Measurements from ENCODE around the gene NRIP1.

Gene NRIP1, protein sequence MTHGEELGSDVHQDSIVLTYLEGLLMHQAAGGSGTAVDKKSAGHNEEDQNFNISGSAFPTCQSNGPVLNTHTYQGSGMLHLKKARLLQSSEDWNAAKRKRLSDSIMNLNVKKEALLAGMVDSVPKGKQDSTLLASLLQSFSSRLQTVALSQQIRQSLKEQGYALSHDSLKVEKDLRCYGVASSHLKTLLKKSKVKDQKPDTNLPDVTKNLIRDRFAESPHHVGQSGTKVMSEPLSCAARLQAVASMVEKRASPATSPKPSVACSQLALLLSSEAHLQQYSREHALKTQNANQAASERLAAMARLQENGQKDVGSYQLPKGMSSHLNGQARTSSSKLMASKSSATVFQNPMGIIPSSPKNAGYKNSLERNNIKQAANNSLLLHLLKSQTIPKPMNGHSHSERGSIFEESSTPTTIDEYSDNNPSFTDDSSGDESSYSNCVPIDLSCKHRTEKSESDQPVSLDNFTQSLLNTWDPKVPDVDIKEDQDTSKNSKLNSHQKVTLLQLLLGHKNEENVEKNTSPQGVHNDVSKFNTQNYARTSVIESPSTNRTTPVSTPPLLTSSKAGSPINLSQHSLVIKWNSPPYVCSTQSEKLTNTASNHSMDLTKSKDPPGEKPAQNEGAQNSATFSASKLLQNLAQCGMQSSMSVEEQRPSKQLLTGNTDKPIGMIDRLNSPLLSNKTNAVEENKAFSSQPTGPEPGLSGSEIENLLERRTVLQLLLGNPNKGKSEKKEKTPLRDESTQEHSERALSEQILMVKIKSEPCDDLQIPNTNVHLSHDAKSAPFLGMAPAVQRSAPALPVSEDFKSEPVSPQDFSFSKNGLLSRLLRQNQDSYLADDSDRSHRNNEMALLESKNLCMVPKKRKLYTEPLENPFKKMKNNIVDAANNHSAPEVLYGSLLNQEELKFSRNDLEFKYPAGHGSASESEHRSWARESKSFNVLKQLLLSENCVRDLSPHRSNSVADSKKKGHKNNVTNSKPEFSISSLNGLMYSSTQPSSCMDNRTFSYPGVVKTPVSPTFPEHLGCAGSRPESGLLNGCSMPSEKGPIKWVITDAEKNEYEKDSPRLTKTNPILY (N-terminal part only)

DNA sequence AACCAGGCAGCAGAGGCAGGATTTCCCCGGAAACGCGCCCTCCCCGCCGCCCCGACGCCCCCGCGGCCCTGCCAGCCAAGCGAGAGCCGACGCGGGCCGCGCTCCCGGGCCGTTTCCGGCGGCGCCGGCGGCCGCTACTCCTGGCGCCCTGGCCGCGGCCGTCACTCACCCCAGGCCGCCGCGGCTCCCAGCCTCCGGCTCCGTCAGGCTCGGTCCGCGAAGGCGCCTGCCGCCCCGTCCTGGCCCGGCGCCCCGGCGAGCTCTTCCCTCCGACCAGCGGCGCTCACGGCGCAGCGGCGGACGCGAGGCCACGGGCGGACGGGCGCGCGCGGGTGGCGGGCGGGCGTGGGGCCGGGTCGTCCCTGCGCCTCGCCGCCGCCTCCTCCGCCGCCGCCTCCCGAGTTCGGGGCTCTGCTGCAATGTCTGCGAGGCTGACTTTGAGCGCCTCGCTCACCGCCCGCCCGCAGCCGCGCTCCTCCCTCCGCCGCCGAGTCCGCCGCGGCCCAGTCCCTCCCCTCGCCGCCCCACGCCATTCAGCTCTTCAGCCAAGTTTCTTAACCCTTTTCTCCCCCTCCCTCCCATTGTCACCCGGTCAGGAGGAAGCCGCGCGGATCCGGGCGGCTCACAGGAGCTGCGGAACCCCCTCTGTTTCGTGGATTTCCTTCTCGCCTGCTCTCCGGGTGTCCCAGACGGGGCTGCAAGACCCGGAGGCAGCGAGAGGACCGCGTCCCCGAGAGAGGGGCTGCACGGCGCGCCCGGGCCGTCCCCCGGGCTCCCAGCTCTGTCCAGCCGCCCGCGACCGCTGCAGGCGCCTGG is at the start of gene NRIP1:
Gene NRIP1 (minus strand): TSS at position 425 of the 816 bp plus-strand sequence. CDS start 96,808 bp downstream, outside the sequence.
- peak; percentile 75 to 76 for DNase-seq

DNA sequence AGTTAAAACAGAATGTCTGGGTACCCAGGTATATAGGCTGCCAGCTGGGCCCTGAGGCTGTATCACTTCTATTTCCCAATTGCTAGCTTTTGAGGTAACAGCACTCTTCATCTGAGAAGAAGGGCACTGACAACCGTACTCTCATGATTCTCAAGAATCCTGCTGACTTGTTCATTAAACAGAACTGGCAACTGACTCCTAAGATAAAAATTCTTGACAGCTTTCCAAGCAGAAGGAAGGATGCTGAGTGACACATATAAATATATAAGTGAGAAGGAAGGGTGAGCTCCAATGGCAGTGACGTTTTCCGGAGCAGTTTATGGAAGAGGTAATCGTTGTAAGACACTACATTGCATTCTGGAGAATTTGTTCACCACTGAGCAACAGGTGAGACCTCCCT is 48.1 kb upstream of the NRIP1 start:
- DNase-seq: no peak

DNA sequence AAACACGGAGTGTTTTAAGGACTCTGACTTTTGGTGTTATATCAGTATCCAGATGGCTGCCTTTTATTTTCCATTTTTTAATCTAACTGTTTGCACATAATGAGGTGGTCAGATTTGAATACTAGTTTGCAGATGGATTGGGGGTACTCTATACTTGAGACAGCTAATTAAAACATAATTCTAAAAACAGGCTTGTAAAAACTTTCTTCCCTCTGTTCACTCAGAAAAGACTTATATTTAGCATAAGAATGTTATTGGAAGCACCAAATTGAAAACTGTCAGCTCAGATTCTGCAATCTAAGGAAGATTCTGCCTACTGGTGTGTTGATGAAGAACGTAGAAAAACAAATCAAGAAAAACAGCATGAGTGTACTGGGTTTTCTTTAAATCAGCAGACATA is 44.0 kb upstream of the NRIP1 start:
- DNase-seq: no peak

DNA sequence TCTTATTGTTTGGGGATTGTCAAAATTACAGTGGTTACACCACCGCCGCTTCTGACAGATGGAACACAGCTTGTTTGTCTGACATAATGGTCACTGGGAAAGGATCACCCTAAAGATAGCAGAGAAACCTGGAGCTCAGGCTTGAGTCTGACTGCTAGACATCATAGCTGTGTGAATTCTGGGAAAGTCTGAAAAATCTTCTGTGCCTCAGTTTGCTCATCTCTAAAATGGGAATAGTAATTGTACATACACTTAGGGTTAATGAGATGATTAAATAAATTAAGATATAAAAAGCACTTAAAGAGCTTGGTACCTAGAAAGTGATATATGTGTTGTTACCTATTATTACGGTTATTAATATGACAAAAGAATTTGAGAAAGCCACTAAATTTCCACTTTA is 39.7 kb upstream of the NRIP1 start:
- no peak for DNase-seq

DNA sequence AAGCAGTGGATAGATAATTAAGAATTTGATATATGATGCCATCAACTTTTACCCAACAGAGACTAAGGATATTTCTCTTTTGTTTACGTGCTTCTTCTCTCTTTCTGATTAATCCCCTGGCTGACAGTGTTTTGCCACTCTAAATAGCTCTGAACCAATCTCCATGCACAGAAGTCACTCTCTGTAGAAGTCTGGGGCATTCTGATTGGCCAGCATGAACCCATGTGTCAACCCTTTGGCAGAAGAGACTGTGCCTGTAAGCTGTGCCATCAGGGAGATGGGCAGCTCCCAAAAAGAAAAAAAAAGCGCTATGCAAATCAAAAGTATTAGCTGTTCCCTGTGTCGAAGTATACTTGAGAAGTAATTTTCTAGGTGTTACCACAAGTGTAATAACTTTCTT is 34.1 kb upstream of the NRIP1 start:
- no peak for DNase-seq

DNA sequence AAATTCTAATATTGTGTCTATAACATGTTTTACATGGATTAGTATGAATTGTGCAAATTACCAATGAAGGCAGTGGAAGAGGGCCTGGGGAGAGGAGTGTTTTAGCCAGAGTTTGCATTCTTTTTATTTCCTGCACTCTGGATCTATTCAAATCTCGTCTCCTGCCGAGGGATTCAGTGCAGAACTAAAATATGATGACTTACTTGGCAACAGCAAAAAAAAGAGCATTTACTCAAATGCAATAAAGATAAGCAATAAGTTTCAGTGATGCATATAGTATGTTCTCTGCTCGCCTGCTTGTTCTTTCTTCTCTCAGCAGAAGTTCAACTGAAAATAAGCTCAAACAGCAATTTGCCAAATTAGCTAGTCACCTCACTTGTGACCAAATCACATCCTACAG is 33.4 kb upstream of the NRIP1 start:
- no peak for DNase-seq

DNA sequence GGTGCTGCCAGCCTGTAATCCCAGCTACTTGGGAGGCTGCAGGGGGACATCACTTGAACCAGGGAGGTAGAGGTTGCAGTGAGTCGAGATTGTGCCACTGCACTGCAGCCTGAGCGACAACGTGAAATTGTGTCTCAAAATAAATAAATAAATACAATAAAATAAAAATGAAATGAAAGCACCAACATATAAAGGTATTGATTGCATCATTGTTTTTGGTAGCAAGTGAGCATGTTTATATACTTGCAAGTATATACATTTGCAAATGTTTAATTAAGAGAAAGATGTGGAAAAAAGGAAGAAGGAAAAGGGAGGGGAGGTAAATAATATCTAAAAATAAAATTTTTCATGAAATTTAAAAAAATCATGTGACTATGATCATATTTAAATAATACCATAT is 32.8 kb upstream of the NRIP1 start:
- DNase-seq: no peak

DNA sequence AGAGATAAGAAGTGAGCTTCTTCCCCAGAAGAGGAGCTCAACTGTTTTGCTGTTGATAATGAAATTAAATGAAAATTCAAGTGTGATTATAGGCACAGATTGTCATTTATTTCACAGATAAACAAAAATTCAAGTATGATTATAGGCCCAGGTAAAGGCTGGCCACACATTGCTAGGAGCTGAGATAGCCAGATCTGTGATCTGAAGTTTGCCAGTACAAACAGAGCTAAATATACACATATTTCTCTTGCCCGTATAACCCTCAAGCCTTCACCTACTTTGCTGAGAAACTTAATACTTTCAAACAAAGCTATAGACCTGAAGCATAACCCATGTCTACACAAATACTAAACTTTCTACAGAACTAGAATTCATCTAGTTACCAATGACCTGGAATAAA is 31.3 kb upstream of the NRIP1 start:
- no peak for DNase-seq

DNA sequence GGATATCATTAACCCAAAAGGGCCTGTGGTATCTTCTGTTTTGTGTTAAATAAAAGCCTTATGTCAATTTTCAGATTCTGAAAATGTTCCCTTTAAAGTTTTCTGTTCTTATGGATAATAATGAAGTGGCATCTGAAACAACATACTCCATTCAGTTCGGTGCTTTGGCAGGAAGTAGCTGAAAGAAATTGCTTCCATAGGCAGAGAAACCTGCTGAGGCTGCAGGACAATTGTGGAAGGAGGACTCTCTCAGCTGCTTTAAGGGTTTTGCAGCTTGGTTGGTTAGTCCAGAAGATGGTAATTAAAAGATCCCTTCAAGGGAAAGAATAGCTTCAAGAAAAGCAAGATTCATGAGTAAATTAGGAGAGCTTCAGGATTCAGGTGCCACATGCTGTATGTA is 30.5 kb upstream of the NRIP1 start:
- DNase-seq: no peak

DNA sequence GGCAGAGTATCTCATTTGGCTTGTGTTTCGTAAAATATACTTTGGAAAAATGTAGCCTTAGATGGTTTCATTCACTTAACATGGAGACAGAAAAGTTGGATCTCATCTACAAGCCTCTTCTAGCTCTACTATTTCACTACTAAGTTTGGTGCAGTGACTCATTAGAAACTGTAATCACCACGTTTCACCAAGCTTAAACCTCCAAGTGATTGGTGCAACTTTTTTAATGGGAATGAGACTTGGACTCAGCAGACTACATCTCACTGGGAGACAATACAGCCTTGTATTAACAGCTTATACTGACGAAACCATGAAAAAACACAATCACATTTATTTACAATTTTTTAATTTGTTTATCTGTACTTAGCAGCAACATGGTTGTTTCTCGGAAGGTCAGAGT is 29.9 kb upstream of the NRIP1 start:
- DNase-seq: no peak

DNA sequence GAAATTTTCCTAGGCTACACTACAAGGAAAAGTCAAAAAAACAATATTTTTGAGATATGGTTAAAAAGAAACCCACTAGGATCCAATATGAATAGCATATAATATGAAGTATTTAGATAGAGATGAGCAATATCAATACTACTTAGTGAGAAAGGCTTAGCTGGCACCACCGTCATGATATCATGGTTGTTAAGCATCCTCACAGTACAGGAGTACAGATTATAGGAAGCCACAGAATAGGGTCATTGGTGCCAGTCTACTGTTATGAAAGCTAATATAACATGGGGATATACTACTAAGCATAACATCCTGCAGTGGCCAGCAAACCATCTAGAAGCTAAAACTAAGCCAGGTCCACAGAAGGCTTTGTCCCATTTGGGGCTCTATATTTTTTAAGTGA is 28.4 kb upstream of the NRIP1 start:
- DNase-seq: no peak

DNA sequence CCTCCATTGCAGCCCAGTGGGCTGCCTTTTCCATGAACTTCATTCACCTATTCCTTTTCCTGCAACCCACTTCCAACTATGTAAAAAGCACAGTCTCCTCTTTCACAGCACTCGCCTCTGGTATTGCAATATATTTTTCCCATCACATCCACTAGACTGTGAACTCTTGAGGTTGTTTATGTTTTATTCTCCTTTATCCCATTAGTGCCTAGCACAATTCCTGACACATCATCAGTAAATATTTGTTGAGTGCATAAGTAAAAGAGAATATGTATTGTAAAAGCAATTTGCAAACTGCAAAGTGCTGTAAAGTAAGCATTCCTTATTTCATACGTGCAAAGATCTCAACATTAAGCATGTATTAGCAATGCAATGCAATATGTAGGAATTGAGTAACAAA is 27.9 kb upstream of the NRIP1 start:
- no peak for DNase-seq

DNA sequence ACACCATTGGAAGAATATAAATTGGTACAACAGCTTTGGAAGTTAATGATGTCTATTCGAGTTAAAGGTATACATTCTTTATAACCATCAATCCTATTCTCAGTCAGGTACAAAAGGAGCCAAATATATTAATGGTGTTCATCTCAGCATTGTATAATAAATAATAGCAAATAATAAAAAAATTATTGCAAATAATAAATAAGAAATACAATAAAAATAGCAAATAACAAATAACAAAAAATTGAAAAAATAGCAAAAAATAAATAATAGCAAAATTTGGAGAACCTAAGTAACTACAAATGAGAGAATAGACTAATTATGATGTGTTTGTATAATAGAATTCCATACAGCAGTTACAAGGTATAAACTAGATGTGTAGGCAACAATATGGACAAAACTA is 25.6 kb upstream of the NRIP1 start:
- no peak for DNase-seq

DNA sequence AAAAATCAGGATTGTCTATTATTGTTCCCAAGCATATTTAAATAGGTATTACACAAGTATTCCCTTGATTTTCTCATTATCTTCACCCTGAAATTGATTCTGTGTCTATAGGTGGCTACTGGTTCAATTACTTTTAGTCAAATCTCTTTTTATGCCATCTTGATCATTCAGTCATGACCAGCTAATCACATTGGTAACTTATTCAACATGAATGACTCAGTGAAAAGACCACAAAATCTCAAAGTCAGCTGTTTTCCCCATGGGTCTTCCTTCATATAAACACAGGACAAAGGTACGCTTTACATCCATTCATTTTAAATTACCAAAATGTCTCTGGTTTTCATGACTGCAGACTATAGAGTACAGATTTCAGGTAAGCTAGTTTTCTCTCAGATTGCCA is 23.7 kb upstream of the NRIP1 start:
- no peak for DNase-seq

DNA sequence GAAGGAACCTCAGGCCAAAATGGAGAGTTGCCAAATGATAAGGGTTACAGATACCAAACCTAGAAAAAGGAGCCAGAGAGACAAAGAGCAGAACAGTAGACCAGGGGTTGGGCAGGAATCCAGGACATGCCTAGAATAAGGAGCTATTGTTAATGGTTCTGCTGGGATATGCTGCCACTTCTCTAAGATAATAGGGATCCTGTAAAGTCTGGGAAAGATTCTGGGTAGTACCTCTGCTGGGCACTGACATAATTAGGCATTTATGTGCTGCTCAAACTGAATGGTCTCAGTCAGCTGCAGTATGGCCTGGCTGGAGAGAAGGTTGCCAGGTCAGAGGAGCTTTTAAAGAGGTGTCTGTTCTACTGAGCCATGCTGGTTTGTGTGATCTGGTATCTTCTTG is 19.9 kb upstream of the NRIP1 start:
- DNase-seq: no peak

DNA sequence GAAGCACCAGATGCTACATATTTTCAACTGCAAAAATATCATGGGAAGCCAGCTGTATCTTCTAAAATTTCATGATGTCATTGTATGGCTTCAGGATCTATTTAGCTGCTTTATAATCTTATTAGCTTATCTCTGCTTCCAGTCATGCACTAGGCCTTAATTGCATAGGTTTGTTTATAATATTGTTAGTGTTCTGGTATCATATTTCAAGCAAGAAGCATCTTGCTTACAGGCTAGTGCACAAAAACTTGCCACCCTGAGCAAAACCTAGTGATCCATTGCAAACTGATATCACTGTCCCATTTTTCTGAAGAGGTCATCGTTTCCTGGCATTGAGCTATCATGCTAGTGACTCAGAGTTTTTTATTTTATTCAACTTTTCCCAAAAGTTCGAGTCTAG is 15.7 kb upstream of the NRIP1 start:
- DNase-seq: no peak

DNA sequence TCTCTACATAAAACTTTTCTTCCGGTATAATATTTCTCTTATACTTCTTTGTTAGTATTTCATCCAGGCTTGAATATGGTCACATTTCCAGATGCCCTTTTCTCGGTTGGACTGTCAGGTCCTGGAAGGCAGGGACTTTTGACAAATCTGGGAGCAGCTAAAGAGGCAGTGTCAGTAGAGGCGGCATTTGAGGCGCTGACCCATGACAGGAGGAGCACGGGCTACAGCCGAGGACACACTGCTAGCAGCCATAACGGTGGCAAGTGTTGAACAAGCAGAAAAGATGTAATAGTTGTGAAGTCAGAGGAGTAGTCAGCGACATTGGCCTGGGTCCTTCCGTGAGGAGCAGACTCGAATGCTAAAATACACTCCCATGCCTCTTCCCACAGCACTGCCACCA is 14.5 kb upstream of the NRIP1 start:
- no peak for DNase-seq

DNA sequence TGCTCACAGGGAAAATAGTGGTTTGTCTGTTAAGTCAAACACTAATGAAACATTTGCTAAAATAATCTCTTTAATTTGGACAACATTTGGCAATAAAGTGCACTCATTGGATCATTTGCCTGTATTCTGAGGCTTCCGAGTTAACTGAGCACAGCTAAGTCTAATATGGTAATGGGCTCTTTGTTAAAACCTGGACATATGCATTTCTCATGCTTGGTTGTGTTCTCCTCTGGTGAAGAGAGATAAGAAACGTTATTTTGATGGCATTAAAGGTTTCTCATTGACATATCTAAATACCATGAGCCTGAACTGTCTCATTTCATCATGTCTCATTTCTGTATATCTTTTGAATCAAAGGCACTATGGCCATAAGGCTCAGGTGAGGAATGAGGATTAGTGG is 13.4 kb upstream of the NRIP1 start:
- DNase-seq: no peak

DNA sequence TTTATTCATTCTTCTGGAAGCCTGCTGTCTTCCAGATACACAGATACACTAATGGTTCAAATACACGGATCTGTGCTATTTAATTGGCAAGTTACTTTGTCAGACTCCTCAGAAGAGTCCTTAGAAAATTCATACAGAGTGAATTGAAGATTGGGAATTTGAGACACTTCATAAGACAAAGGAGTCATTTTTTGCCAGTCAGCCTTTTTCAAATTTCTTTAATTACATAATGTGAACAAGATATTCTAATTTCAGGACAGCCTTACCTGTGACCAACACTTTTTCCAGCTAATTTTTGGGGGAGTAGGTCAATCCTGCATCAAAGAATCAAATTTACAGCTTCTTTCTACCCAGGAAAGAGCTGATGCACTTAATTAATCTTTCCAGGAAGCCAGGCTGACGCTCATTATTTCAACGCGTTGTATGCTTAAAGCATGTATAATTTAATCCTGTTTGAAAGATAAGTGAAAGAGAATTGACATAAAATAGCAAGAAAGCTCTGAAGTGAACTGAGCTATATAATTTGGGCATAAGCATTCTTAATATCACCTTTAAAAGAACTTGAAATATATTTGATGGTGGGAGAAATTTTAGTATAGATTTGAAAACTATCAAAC is 12.8 kb upstream of the NRIP1 start:
- DNase-seq: no peak

DNA sequence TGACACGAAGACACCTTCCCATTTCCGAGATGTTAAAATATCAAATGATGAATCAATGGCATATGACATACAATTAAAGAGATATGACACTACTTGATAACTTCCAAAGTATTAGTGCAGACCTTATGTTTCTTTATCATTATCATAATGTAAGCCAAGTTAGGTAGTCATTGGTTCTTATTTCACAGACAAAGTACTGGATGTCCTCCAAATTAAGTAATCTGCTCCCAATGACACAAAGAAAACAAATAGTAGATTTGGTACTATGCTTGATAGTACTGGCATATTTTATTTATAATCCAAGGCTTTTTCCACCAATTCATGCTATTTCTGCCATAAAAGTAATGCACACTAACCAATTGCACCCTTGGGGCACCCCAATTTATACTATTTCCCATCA is 11.9 kb upstream of the NRIP1 start:
- no peak for DNase-seq

DNA sequence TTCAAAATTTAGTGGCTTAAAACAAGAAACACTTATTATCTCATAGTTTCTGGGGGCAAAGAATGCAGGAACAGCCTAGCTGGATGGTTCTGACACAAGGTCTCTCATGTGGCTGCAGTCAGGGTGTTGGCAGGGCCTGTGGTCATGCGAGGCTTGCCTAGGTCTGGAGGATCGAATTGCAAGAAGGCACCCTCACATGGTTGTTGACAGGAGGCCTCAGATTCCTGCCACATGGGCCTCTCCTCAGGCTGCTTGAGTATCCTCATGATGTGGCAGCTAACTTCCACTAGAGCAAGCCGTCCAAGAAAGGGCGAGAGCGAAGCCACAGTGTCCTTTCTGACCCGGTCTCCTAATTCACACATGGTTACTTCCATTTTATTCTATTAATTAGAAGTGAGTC is 6.2 kb upstream of the NRIP1 start:
- no peak for DNase-seq

DNA sequence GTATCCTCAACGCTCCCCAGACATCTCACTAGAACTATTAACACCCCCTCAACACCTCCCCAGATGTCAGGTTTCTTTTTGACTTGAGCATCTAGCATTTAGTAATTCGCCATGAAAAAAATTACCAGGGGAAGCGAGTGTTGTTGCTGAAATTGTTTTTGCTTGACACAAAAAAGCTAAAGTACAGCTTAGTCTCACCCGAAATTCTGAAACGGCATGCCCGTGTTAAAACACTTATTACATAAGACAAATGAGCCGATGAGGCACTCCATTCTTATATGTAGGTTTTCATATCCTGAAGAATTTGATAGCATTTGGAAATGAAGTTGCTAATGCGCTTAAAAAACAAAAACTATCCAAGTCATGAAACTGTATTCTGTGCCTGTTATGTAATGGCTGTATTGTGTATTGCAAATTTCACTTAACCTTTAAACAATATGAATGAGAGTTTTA is 1.3 kb upstream of the NRIP1 start:
- no peak for DNase-seq

Measured in activated CD4-positive, alpha-beta T cell treated with anti-CD3 and anti-CD28 coated beads for 4 hours (primary cell).